H1 (cell line): ENCODE results near the gene PDP2. TPM values are rescaled to one million over a fixed set of nuclear protein-coding genes. Genes with fewer than 3 reads are reported as not detected.

ENCODE experiments used
- CTCF ChIA-PET: fragments of 300-600 bp; sonication (Branson Sonifier 250); formaldehyde crosslinking; loops from one replicate; lab custom pipeline; 2021; ENCODE audit not compliant: partially characterized antibody; lab: Charles Lee
- POLR2A ChIA-PET: fragments of 300-600 bp; sonication (Branson Sonifier 250); formaldehyde crosslinking; loops from one replicate; lab custom pipeline; 2021; ENCODE audit warnings: inconsistent platforms; ENCODE audit not compliant: partially characterized antibody; lab: Charles Lee
- DNase-seq, 2 experiments: peaks; one replicate each; pipeline versions ENCODE4 v3.0.0 to v3.0.0-alpha.2; 2010 to 2022; ENCODE audit warnings: low spot score in 2 of 2, low read depth in 1 of 2, mixed read lengths in 1 of 2
- FAIRE-seq: peaks from 2 replicates; lab custom pipeline; 2011; peaks lifted over from hg19 to GRCh38; lab: Jason Lieb, UNC
- H2AFZ ChIP-seq: 2 replicates; pipeline ENCODE4 v1.8.1; 2012; ENCODE audit warnings: low read length, inconsistent platforms
- H2AK5ac ChIP-seq: 2 replicates; pipeline ENCODE4 v1.6.1; 2013; ENCODE audit warnings: low read depth, low read length
- H2BK120ac ChIP-seq: replicated peaks from 2 replicates; pipeline ENCODE3; 2013; ENCODE audit warnings: low read depth, low read length, inconsistent platforms
- H2BK12ac ChIP-seq: 2 replicates; pipeline ENCODE4 v1.6.1; 2013; ENCODE audit warnings: low read depth, low read length
- H2BK15ac ChIP-seq: 2 replicates; pipeline ENCODE4 v1.6.1; 2013; ENCODE audit warnings: low read length
- H2BK20ac ChIP-seq: 2 replicates; pipeline ENCODE4 v1.6.1; 2013; ENCODE audit warnings: low read length
- H2BK5ac ChIP-seq: 2 replicates; pipeline ENCODE4 v1.6.1; 2013; ENCODE audit warnings: low read depth, low read length
- H3K14ac ChIP-seq: 2 replicates; pipeline ENCODE4 v1.6.1; 2013; ENCODE audit warnings: inconsistent platforms; ENCODE audit not compliant: insufficient read length
- H3K18ac ChIP-seq: 2 replicates; pipeline ENCODE4 v1.6.1; 2013; ENCODE audit warnings: low read length; ENCODE audit errors: extremely low read depth
- H3K23ac ChIP-seq: 2 replicates; pipeline ENCODE4 v1.6.1; 2013; ENCODE audit warnings: inconsistent platforms; ENCODE audit not compliant: insufficient read length
- H3K23me2 ChIP-seq: 2 replicates; pipeline ENCODE4 v1.6.1; 2013; ENCODE audit warnings: low read depth, low read length
- H3K27ac ChIP-seq: 2 replicates; pipeline ENCODE4 v1.6.1; 2011; ENCODE audit warnings: low read depth, low read length, inconsistent platforms
- H3K27me3 ChIP-seq, 4 experiments: replicated peaks in 1 of 4; 1 replicate in 1 of 4; 2 replicates in 3 of 4; pipeline versions ENCODE4 v1.6.1 to v1.8.1; 2011 to 2013; ENCODE audit warnings: low read length in 3 of 4, mild to moderate bottlenecking in 3 of 4, inconsistent platforms in 2 of 4, mixed read lengths in 2 of 4, moderate library complexity in 1 of 4; ENCODE audit not compliant: control insufficient read depth in 3 of 4, insufficient read depth in 3 of 4; ENCODE audit errors: extremely low read depth in 1 of 4
- H3K36me3 ChIP-seq, 4 experiments: 2 replicates each; pipeline versions ENCODE4 v1.6.1 to v1.8.1; 2011 to 2013; ENCODE audit warnings: mild to moderate bottlenecking in 4 of 4, low read length in 3 of 4, moderate library complexity in 2 of 4, control low read depth in 1 of 4, inconsistent platforms in 1 of 4; ENCODE audit not compliant: insufficient read depth in 4 of 4, control insufficient read depth in 2 of 4
- H3K4ac ChIP-seq: replicated peaks from 2 replicates; pipeline ENCODE3; 2013; ENCODE audit warnings: low read length, low read depth, mixed read lengths, inconsistent platforms; ENCODE audit not compliant: insufficient read length
- H3K4me1 ChIP-seq, 4 experiments: replicated peaks in 1 of 4; 1 replicate in 1 of 4; 2 replicates in 3 of 4; pipeline versions ENCODE4 v1.6.1 to v1.8.1; 2011 to 2013; ENCODE audit warnings: low read length in 3 of 4, inconsistent platforms in 2 of 4, mixed read lengths in 1 of 4; ENCODE audit not compliant: insufficient read depth in 4 of 4, control insufficient read depth in 3 of 4
- H3K4me2 ChIP-seq, 2 experiments: 2 replicates each; pipeline versions ENCODE4 v1.6.1 to v1.8.1; 2011 to 2013; ENCODE audit warnings: low read depth in 2 of 2, low read length in 2 of 2, control low read depth in 1 of 2, inconsistent platforms in 1 of 2, mild to moderate bottlenecking in 1 of 2; ENCODE audit not compliant: insufficient read depth in 1 of 2
- H3K4me3 ChIP-seq, 4 experiments: fragments of 200-600, 300-600 bp in 1 of 4; sonication (generic), shearing (Covaris generic), sonication (Bioruptor Twin) in 1 of 4; 2 replicates each; pipeline versions ENCODE4 v1.5.1 to v1.8.1; 2011 to 2016; ENCODE audit warnings: low read length in 4 of 4, low read depth in 3 of 4, control low read depth in 2 of 4, inconsistent platforms in 2 of 4, mild to moderate bottlenecking in 2 of 4, mixed read lengths in 1 of 4, moderate library complexity in 1 of 4; ENCODE audit not compliant: insufficient read depth in 2 of 4; ENCODE audit errors: extremely low read depth in 1 of 4
- H3K56ac ChIP-seq: replicated peaks from 2 replicates; pipeline ENCODE3; 2013; ENCODE audit warnings: low read depth, mild to moderate bottlenecking, mixed read lengths, low read length, inconsistent platforms; ENCODE audit not compliant: insufficient read length
- H3K79me1 ChIP-seq: 2 replicates; pipeline ENCODE4 v1.6.1; 2013; ENCODE audit warnings: low read depth, low read length, control low read depth
- H3K79me2 ChIP-seq, 2 experiments: 2 replicates each; pipeline versions ENCODE4 v1.6.1 to v1.8.1; 2012 to 2013; ENCODE audit warnings: low read length in 2 of 2, mild to moderate bottlenecking in 2 of 2, inconsistent platforms in 1 of 2; ENCODE audit not compliant: insufficient read depth in 2 of 2, control insufficient read depth in 1 of 2
- H3K9ac ChIP-seq, 4 experiments: replicated peaks in 1 of 4; 1 replicate in 1 of 4; 2 replicates in 3 of 4; pipeline versions ENCODE4 v1.6.1 to v1.8.1; 2011 to 2013; ENCODE audit warnings: low read depth in 3 of 4, low read length in 3 of 4, control low read depth in 2 of 4, mild to moderate bottlenecking in 2 of 4, moderate library complexity in 2 of 4, inconsistent platforms in 1 of 4; ENCODE audit errors: extremely low read depth in 1 of 4
- H3K9me3 ChIP-seq, 2 experiments: 2 replicates each; pipeline versions ENCODE4 v1.6.1 to v1.8.1; 2012 to 2013; ENCODE audit warnings: mild to moderate bottlenecking in 2 of 2, moderate library complexity in 2 of 2, control low read depth in 1 of 2, inconsistent platforms in 1 of 2, low read depth in 1 of 2, low read length in 1 of 2, mixed read lengths in 1 of 2; ENCODE audit not compliant: insufficient read depth in 2 of 2
- H4K20me1 ChIP-seq, 2 experiments: replicated peaks in 1 of 2; 2 replicates each; pipeline versions ENCODE3 to v1.8.1; 2011 to 2013; ENCODE audit warnings: inconsistent platforms in 2 of 2, low read length in 2 of 2, mild to moderate bottlenecking in 1 of 2; ENCODE audit not compliant: insufficient read depth in 2 of 2, control insufficient read depth in 1 of 2
- H4K5ac ChIP-seq: 2 replicates; pipeline ENCODE4 v1.6.1; 2013; ENCODE audit warnings: low read length, low read depth, mixed read lengths, inconsistent platforms; ENCODE audit not compliant: insufficient read length
- H4K8ac ChIP-seq: 2 replicates; pipeline ENCODE4 v1.8.0; 2013; ENCODE audit warnings: mild to moderate bottlenecking, moderate library complexity, low read length, inconsistent platforms; ENCODE audit not compliant: insufficient read depth; ENCODE audit errors: extremely low read depth
- H4K91ac ChIP-seq: replicated peaks from 2 replicates; pipeline ENCODE3; 2013; ENCODE audit warnings: low read length, mixed read lengths, inconsistent platforms; ENCODE audit not compliant: insufficient read length
- WGBS, 2 experiments: shearing (Covaris generic) in 1 of 2; methylation state at CpG; one replicate each; pipeline versions ENCODE4 v1.1.6 to v1.1.7; 2013 to 2015; ENCODE audit warnings: low lambda C conversion rate in 2 of 2, mixed read lengths in 2 of 2, inconsistent platforms in 1 of 2, low coverage in 1 of 2, missing lambda C conversion rate in 1 of 2; ENCODE audit not compliant: insufficient replicate concordance in 2 of 2, insufficient coverage in 1 of 2, insufficient read length in 1 of 2; ENCODE audit errors: extremely low coverage in 1 of 2, missing lambda C conversion rate in 1 of 2; 5-methylcytosine and 5-hydroxymethylcytosine counted together
- polyA plus RNA-seq, 7 experiments: library from polyadenylated mRNA; depleted of rRNA in 3 of 7; stranded (reverse) in 5 of 7; unstranded in 2 of 7; fragments of >200 nt in 5 of 7; fragments of 200-250 nt in 2 of 7; gene quantifications; 1 replicate in 5 of 7; 2 replicates in 1 of 7; 4 replicates in 1 of 7; pipeline versions ENCODE4 v1.2.1 to v1.2.3, GENCODE V29; 2011 to 2013; ENCODE audit warnings: missing spikeins in 2 of 7, mixed read lengths in 2 of 7
- total RNA-seq: library from RNA; stranded (reverse); fragmentation: NEBNext Ultra II Directional; extraction: Animal tissue kit (Norgen Biotek cat#: 25700); gene quantifications from 2 replicates; pipeline ENCODE4 v1.2.1, GENCODE V29; 2021

The PDP2 gene
- total and polyA plus RNA-seq, 2 of the 8 experiments (the other 6 are each of a cell fraction or from before 2014, with no cell fraction given) = 11.7 to 36.5 TPM

GRCh38 chr16:66862023-66862520, 18.2 kb upstream of the PDP2 start:
- no peak overlapping the region for H4K8ac ChIP-seq
- ChIA-PET POLR2A (interaction anchor here (1.0 to 1.5 kb wide), 3 partner anchors 9 to 32 kb away, joined by 3 to 10 read pairs (median 4); partner anchors contain the start of gene NAE1), CTCF (interaction anchor here (0.6 to 2.6 kb wide), 9 partner anchors 8 to 199 kb away, joined by 3 to 13 read pairs (median 3); partner anchors contain the start of gene NAE1)
- no peak overlapping the region for H4K91ac ChIP-seq
- H3K14ac ChIP-seq = no peak overlapping the region
- no peaks in the 10 kb centered on the region for H3K27me3 ChIP-seq
- no peak for DNase-seq
- H2BK20ac ChIP-seq = no peak overlapping the region
- no peak overlapping the region for H3K18ac ChIP-seq
- no peak overlapping the region for H3K4ac ChIP-seq
- H4K5ac ChIP-seq = no peak overlapping the region
- no peak for FAIRE-seq
- H2AFZ ChIP-seq = no peak overlapping the region
- no peaks in the 10 kb centered on the region for H3K79me1 ChIP-seq
- no peaks in the 10 kb centered on the region for H3K23me2 ChIP-seq
- no peak overlapping the region for H3K23ac ChIP-seq
- H2AK5ac ChIP-seq = no peak overlapping the region
- 92% methylated on average over 8 of the region's 8 CpGs; no CpG with 5 or more reads in 1 of the 2 experiments for WGBS, 2 experiments
- H2BK12ac ChIP-seq = no peak overlapping the region
- H3K9ac ChIP-seq = no peak overlapping the region
- no peak overlapping the region for H3K4me3 ChIP-seq
- no peak overlapping the region for H2BK15ac ChIP-seq
- H4K20me1 ChIP-seq = no peaks in the 10 kb centered on the region
- H3K4me1 ChIP-seq = no peaks in the 10 kb centered on the region
- H3K9me3 ChIP-seq = no peaks in the 10 kb centered on the region
- no peaks in the 10 kb centered on the region for H3K36me3 ChIP-seq
- H2BK120ac ChIP-seq = no peak overlapping the region
- H3K79me2 ChIP-seq = no peaks in the 10 kb centered on the region
- H2BK5ac ChIP-seq = no peak overlapping the region
- H3K56ac ChIP-seq = no peak overlapping the region
- no peak overlapping the region for H3K27ac ChIP-seq
- no peak overlapping the region for H3K4me2 ChIP-seq
